Natural killer cell (primary cell): Measurements from ENCODE around the gene GBX2. TPM values are rescaled to one million over a fixed set of nuclear protein-coding genes. Genes with fewer than 3 reads are reported as not detected.

ENCODE experiments used
- ATAC-seq, 3 donors: fragments of 150-1000 bp in 2 of 3; fragments of 200-7000 bp in 1 of 3; cut with Tn5 transposase; 1 replicate in 1 of 3; 2 replicates in 2 of 3; pipeline ENCODE4 v1.10.0; 2021; ENCODE audit warnings: mild to moderate bottlenecking in 2 of 3, moderate library complexity in 2 of 3
- DNase-seq, 2 donors: peaks; one replicate each; pipeline versions ENCODE4 v3.0.0 to v3.0.0-alpha.2; 2013 to 2021; ENCODE audit warnings: mixed read lengths in 1 of 2
- H3K27ac ChIP-seq: one replicate; pipeline ENCODE4 v1.5.1; 2013; ENCODE audit warnings: mild to moderate bottlenecking, low read length
- H3K27me3 ChIP-seq: one replicate; pipeline ENCODE4 v1.6.1; 2013; ENCODE audit warnings: low read length; ENCODE audit not compliant: control insufficient read depth, insufficient read depth
- H3K36me3 ChIP-seq: one replicate; pipeline ENCODE4 v1.6.1; 2013; ENCODE audit warnings: low read length; ENCODE audit not compliant: control insufficient read depth, insufficient read depth
- H3K4me1 ChIP-seq: one replicate; pipeline ENCODE4 v1.6.1; 2013; ENCODE audit warnings: low read length; ENCODE audit not compliant: control insufficient read depth, insufficient read depth
- H3K4me3 ChIP-seq: one replicate; pipeline ENCODE4 v1.5.1; 2013; ENCODE audit warnings: low read length
- H3K9me3 ChIP-seq: one replicate; pipeline ENCODE4 v1.6.1; 2013; ENCODE audit warnings: low read length; ENCODE audit not compliant: control insufficient read depth, insufficient read depth
- H3K27ac Mint-ChIP-seq, 2 donors: one replicate each; pipeline ENCODE4 v1.8.0; 2022; ENCODE audit warnings: mild to moderate bottlenecking in 2 of 2, mixed read lengths in 2 of 2, moderate library complexity in 1 of 2
- H3K27me3 Mint-ChIP-seq, 2 donors: one replicate each; pipeline ENCODE4 v1.8.0; 2022; ENCODE audit warnings: low read depth in 2 of 2, mixed read lengths in 2 of 2
- H3K36me3 Mint-ChIP-seq: one replicate; pipeline ENCODE4 v1.8.0; 2022; ENCODE audit warnings: mixed read lengths
- H3K4me1 Mint-ChIP-seq, 2 donors: one replicate each; pipeline ENCODE4 v1.8.0; 2022; ENCODE audit warnings: mixed read lengths in 2 of 2
- H3K4me3 Mint-ChIP-seq: one replicate; pipeline ENCODE4 v1.8.0; 2022; ENCODE audit warnings: mild to moderate bottlenecking, moderate library complexity, mixed read lengths
- H3K9me3 Mint-ChIP-seq, 2 donors: one replicate each; pipeline ENCODE4 v1.8.0; 2022; ENCODE audit warnings: mixed read lengths in 2 of 2
- WGBS: methylation state at CpG from one replicate; pipeline ENCODE4 v1.1.7; 2013; ENCODE audit warnings: missing lambda C conversion rate; ENCODE audit not compliant: insufficient coverage; 5-methylcytosine and 5-hydroxymethylcytosine counted together
- intact Hi-C: fragments of 100-400 bp; cut with micrococcal nuclease; formaldehyde crosslinking; loops from one replicate; pipeline ENCODE4 v1.14.2; 2022
- total RNA-seq, 4 donors: library from RNA; stranded (reverse); fragments of 120-200 nt in 1 of 4; gene quantifications; one replicate each; pipeline versions ENCODE4 v1.2.3 to v1.2.4, GENCODE V29; 2013 to 2022
- TF ChIP-seq, protein P1 (sequence below): fragments of 200-600 bp; IDR thresholded peaks from one replicate; pipeline ENCODE4 v1.8.0; 2022; ENCODE audit warnings: antibody characterized with exemption

Gene GBX2
- total RNA-seq, 3 donors from 2014 or later (not counting 1 experiment from before 2014, with no cell fraction given): not detected

DNA sequence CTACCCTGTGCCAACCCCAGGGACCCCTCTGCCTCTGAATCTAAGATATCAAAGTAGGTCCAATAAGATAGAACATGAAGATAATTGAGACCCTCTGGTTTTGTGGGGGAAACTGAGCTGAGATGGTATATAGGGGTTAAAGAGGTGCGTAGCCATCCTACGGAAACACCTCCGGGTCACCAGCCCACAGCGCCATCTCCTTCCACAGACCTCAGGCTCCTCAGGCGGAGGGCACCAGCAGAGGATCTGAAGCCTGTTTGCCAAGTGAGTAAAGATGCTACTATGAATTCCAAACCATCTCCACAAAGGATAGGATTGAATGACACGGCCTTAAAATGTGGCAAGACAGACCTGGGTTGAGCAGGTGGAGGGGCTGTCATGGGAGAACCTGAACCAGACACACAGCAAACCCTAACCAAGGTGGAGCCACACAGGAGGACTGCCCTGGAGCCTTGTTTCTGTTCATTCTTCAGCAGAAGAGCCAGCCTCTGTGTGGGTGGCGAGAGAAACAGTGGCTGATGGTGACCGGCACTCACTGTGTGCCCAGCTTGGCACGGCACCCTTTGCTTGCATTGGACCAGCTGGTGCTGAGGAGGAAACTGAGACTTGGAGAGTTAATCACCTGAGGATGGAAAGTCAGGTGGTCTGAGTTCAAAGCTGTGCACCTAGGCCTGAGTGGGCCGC lies 10.2 kb downstream of the GBX2 start:
- Histone ChIP-seq H3K9me3 (no peaks in the 10 kb centered on the region), H3K4me3 (no peak overlapping the region), H3K27me3 (peaks cover 20% of the 10 kb centered on the region), H3K4me1 (no peaks in the 10 kb centered on the region), H3K27ac (no peak overlapping the region), H3K36me3 (no peaks in the 10 kb centered on the region)
- DNase-seq: no peak
- Mint-ChIP-seq H3K4me1 (no peaks in the 10 kb centered on the region), H3K4me3 (no peak overlapping the region), H3K9me3 (peaks cover 2 to 3% of the 10 kb centered on the region in 2 donors), H3K27me3 (peaks cover 52 to 61% of the 10 kb centered on the region in 2 donors), H3K27ac (no peak overlapping the region), H3K36me3 (no peaks in the 10 kb centered on the region)
- no peak for ATAC-seq
- TF ChIP-seq, protein P1, sequence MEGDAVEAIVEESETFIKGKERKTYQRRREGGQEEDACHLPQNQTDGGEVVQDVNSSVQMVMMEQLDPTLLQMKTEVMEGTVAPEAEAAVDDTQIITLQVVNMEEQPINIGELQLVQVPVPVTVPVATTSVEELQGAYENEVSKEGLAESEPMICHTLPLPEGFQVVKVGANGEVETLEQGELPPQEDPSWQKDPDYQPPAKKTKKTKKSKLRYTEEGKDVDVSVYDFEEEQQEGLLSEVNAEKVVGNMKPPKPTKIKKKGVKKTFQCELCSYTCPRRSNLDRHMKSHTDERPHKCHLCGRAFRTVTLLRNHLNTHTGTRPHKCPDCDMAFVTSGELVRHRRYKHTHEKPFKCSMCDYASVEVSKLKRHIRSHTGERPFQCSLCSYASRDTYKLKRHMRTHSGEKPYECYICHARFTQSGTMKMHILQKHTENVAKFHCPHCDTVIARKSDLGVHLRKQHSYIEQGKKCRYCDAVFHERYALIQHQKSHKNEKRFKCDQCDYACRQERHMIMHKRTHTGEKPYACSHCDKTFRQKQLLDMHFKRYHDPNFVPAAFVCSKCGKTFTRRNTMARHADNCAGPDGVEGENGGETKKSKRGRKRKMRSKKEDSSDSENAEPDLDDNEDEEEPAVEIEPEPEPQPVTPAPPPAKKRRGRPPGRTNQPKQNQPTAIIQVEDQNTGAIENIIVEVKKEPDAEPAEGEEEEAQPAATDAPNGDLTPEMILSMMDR: no peak
- intact Hi-C loops: no loop called here
- 87% methylated on average over 10 of the region's 10 CpGs for WGBS

DNA sequence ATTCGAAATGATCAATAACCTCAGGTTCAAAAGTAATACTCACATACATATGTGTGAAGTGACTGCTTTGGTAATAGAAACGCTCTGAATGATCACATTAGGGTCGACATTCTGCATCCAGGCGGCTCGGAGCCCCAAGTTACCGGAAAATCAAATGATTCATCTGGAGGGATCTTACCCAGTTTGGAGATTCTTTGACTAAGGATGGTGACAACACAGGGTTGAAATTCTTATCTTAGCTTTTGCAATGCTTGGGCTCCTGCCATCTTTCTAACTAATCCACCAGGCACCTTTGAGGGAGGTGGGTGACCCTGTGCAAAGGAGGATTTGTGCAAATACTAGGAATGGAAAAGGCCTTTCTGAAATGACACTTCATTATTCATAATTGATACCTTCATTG lies 10.8 kb downstream of the GBX2 start:
- no peaks in the 10 kb centered on the region for H3K36me3 Mint-ChIP-seq
- H3K4me1 Mint-ChIP-seq: no peaks in the 10 kb centered on the region
- TF ChIP-seq, protein P1: no peak
- 84% methylated on average over 6 of the region's 6 CpGs for WGBS
- no peak overlapping the region for H3K27ac ChIP-seq
- H3K27me3 ChIP-seq: peaks cover 18% of the 10 kb centered on the region
- no peak for DNase-seq
- ATAC-seq: no peak
- H3K4me3 Mint-ChIP-seq: no peak overlapping the region
- peaks cover 50 to 57% of the 10 kb centered on the region in 2 donors for H3K27me3 Mint-ChIP-seq
- H3K4me3 ChIP-seq: no peak overlapping the region
- H3K9me3 ChIP-seq: peaks cover 3% of the 10 kb centered on the region
- H3K9me3 Mint-ChIP-seq: peaks cover 2 to 5% of the 10 kb centered on the region in 2 donors
- no peaks in the 10 kb centered on the region for H3K36me3 ChIP-seq
- H3K4me1 ChIP-seq: no peaks in the 10 kb centered on the region
- intact Hi-C loops: no loop called here
- H3K27ac Mint-ChIP-seq: no peak overlapping the region

DNA sequence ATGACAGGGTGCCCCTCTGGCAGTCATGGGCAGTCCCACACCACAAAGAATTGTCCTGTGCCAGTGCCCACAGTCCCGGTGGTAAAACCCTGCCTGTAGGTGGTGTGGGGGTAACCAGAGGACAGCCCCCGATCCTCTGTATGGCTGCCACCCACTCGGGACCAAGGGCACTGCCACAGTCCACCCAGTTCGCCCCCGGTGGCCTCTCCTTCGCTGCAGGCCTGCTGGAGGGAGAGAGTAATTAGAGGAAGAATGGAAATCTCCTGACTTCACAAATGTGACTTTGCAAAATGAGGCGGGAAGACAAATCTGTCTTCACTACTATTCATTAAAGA lies 11.4 kb downstream of the GBX2 start:
- Histone ChIP-seq H3K36me3 (no peaks in the 10 kb centered on the region), H3K4me1 (no peaks in the 10 kb centered on the region), H3K9me3 (peaks cover 3% of the 10 kb centered on the region), H3K4me3 (no peak overlapping the region), H3K27ac (no peak overlapping the region), H3K27me3 (peaks cover 16% of the 10 kb centered on the region)
- H3K4me1 Mint-ChIP-seq: no peaks in the 10 kb centered on the region
- 78% methylated on average over 6 of the region's 7 CpGs for WGBS
- TF ChIP-seq, protein P1: no peak
- no peak overlapping the region for H3K4me3 Mint-ChIP-seq
- no peak for ATAC-seq
- intact Hi-C loops: no loop called here
- no peaks in the 10 kb centered on the region for H3K36me3 Mint-ChIP-seq
- no peak for DNase-seq
- no peak overlapping the region for H3K27ac Mint-ChIP-seq
- peaks cover 47 to 52% of the 10 kb centered on the region in 2 donors for H3K27me3 Mint-ChIP-seq
- H3K9me3 Mint-ChIP-seq: peaks cover 2 to 5% of the 10 kb centered on the region in 2 donors
